GM23338 (cell line): ENCODE measurements around the gene CRABP1. TPM values are rescaled to one million over a fixed set of nuclear protein-coding genes. Genes with fewer than 3 reads are reported as not detected.

Source experiments
- ATAC-seq: fragments of 200-7000 bp; cut with Tn5 transposase; 3 replicates; pipeline ENCODE4 v1.9.1; 2020
- DNase-seq: peaks from one replicate; pipeline ENCODE4 v3.0.0-alpha.2; 2015; ENCODE audit warnings: low spot score
- H2AFZ ChIP-seq: fragments of 200-600 bp; sonication (generic); 2 replicates; pipeline ENCODE4 v1.8.0; 2016; ENCODE audit warnings: antibody characterized with exemption, mild to moderate bottlenecking, moderate library complexity
- H3F3A ChIP-seq: fragments of 200-600 bp; sonication (generic); replicated peaks from 2 replicates; pipeline ENCODE4 v1.8.0; 2017; ENCODE audit warnings: antibody characterized with exemption, mixed run types, low read depth
- H3K27ac ChIP-seq: fragments of 200-600 bp; sonication (generic); 2 replicates; pipeline ENCODE4 v1.6.1; 2016; ENCODE audit warnings: low read depth
- H3K27me3 ChIP-seq: fragments of 200-600 bp; sonication (generic); 2 replicates; pipeline ENCODE4 v1.8.0; 2016; ENCODE audit warnings: mild to moderate bottlenecking, mixed run types, moderate library complexity; ENCODE audit not compliant: insufficient read depth
- H3K36me3 ChIP-seq: fragments of 200-600 bp; sonication (generic); 2 replicates; pipeline ENCODE4 v1.8.0; 2016; ENCODE audit warnings: mild to moderate bottlenecking; ENCODE audit not compliant: insufficient read depth
- H3K4me1 ChIP-seq: fragments of 200-600 bp; sonication (generic); 2 replicates; pipeline ENCODE4 v1.8.0; 2016; ENCODE audit warnings: mild to moderate bottlenecking, moderate library complexity; ENCODE audit not compliant: insufficient read depth
- H3K4me2 ChIP-seq: fragments of 200-600 bp; sonication (generic); 2 replicates; pipeline ENCODE4 v1.7.1; 2017; ENCODE audit warnings: mixed run types
- H3K4me3 ChIP-seq: fragments of 200-600 bp; sonication (generic); 2 replicates; pipeline ENCODE4 v1.6.1; 2016; ENCODE audit warnings: mixed run types
- H3K79me2 ChIP-seq: fragments of 200-600 bp; sonication (generic); replicated peaks from 2 replicates; pipeline ENCODE4 v1.8.0; 2017; ENCODE audit warnings: mild to moderate bottlenecking; ENCODE audit not compliant: insufficient read depth
- H3K9me2 ChIP-seq: fragments of 200-600 bp; sonication (generic); 2 replicates; pipeline ENCODE4 v1.8.0; 2017; ENCODE audit not compliant: insufficient read depth
- H4K20me1 ChIP-seq: fragments of 200-600 bp; sonication (generic); replicated peaks from 2 replicates; pipeline ENCODE4 v1.8.0; 2017; ENCODE audit warnings: mild to moderate bottlenecking; ENCODE audit not compliant: insufficient read depth
- H3K27ac Mint-ChIP-seq: 2 replicates; pipeline ENCODE4 v1.8.0; 2020; ENCODE audit warnings: inconsistent platforms, mild to moderate bottlenecking, moderate library complexity, mixed read lengths
- H3K27me3 Mint-ChIP-seq: 3 replicates; pipeline ENCODE4 v1.8.0; 2022; ENCODE audit warnings: low read depth, mild to moderate bottlenecking, moderate library complexity, mixed read lengths, inconsistent platforms; ENCODE audit not compliant: insufficient read depth, poor library complexity
- H3K36me3 Mint-ChIP-seq: 3 replicates; pipeline ENCODE4 v1.8.0; 2021; ENCODE audit warnings: low read depth, mild to moderate bottlenecking, inconsistent platforms, moderate library complexity, mixed read lengths
- H3K4me1 Mint-ChIP-seq: 3 replicates; pipeline ENCODE4 v1.8.0; 2020; ENCODE audit warnings: mild to moderate bottlenecking, inconsistent platforms, mixed read lengths
- H3K4me3 Mint-ChIP-seq: 3 replicates; pipeline ENCODE4 v1.8.0; 2021; ENCODE audit warnings: moderate library complexity, mild to moderate bottlenecking, inconsistent platforms, mixed read lengths
- H3K9me3 Mint-ChIP-seq: 3 replicates; pipeline ENCODE4 v1.8.0; 2020; ENCODE audit warnings: moderate library complexity, mild to moderate bottlenecking, inconsistent platforms, mixed read lengths
- CREB1 ChIP-seq: fragments of 250-450 bp; sonication (Bioruptor Pico); IDR thresholded peaks from 2 replicates; pipeline ENCODE4 v1.5.0; 2020; ENCODE audit warnings: low read depth, mild to moderate bottlenecking, moderate library complexity
- ETS1 ChIP-seq: IDR thresholded peaks from 2 replicates; pipeline ENCODE4 v1.6.1; 2016; ENCODE audit warnings: antibody characterized with exemption
- EZH2phosphoT487 ChIP-seq: fragments of 200-600 bp; sonication (generic); IDR thresholded peaks from one replicate; pipeline ENCODE4 v1.8.1; 2018; ENCODE audit warnings: antibody characterized with exemption; ENCODE audit not compliant: unreplicated experiment
- JUNB ChIP-seq: IDR thresholded peaks from one replicate; pipeline ENCODE4 v1.6.1; 2016; ENCODE audit warnings: antibody characterized with exemption; ENCODE audit not compliant: unreplicated experiment
- POLR2AphosphoS5 ChIP-seq: IDR thresholded peaks from 2 replicates; pipeline ENCODE4 v1.6.1; 2016; ENCODE audit warnings: antibody characterized with exemption, low read depth
- REST ChIP-seq: IDR thresholded peaks from one replicate; pipeline ENCODE4 v1.6.1; 2018; ENCODE audit warnings: antibody characterized with exemption; ENCODE audit not compliant: unreplicated experiment
- STAT1 ChIP-seq: IDR thresholded peaks from one replicate; pipeline ENCODE4 v1.6.1; 2016; ENCODE audit warnings: antibody characterized with exemption; ENCODE audit not compliant: unreplicated experiment
- ZNF114 ChIP-seq: fragments of 250-450 bp; sonication (Bioruptor Pico); IDR thresholded peaks from 2 replicates; pipeline ENCODE4 v1.5.0; 2020; ENCODE audit warnings: mild to moderate bottlenecking, moderate library complexity
- ZNF331 ChIP-seq: fragments of 250-450 bp; sonication (Bioruptor Pico); IDR thresholded peaks from 2 replicates; pipeline ENCODE4 v1.5.0; 2020; ENCODE audit warnings: low read depth, mild to moderate bottlenecking, moderate library complexity
- polyA plus RNA-seq: library from polyadenylated mRNA; unstranded; fragments of >200 nt; fragmentation: Nextera tagmentation; extraction: Ambion mirVana; gene quantifications from 2 replicates; pipeline ENCODE4 v1.2.1, GENCODE V29; 2016
- total RNA-seq: library from RNA; depleted of rRNA; stranded (reverse); fragments of >200 nt; shearing (Covaris generic); gene quantifications from 2 replicates; pipeline ENCODE4 v1.2.3, GENCODE V29; 2014
- TF ChIP-seq, protein P1 (sequence below), 2 experiments: fragments of 200-600 bp in 1 of 2; sonication (generic) in 1 of 2; conservative IDR thresholded peaks; 2 replicates each; pipeline versions ENCODE4 v1.5.1 to v1.6.1; 2016 to 2017; ENCODE audit warnings: antibody characterized with exemption in 2 of 2, low read depth in 2 of 2, mild to moderate bottlenecking in 2 of 2, moderate library complexity in 1 of 2
- TF ChIP-seq, protein P2 (sequence below): fragments of 250-450 bp; sonication (Bioruptor Pico); IDR thresholded peaks from 2 replicates; pipeline ENCODE4 v1.5.0; 2020; ENCODE audit warnings: mild to moderate bottlenecking, moderate library complexity

Gene CRABP1
- total and polyA plus RNA-seq, 2 experiments from 2014 or later: 156 to 522 TPM

DNA sequence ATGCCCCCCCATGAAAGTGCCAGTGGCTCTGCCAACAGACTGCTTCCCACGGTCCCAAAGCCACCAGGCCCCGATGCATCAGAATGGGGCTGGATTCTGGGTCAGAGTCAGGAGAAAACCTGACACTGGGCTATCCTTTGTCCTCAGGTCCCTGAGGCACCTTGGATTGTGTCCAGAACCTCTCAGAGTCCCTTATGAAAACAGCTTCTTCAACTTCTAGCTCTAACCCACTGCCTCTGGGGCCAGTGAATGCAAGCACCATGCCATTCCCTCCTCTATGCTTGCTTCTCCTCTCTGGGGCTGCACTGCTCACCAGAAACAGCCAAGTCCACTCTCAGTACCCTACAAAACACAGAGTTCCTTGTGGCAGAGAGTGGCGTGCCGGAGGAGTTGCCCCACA is 9.9 kb downstream of the CRABP1 start:
- Histone ChIP-seq H4K20me1 (no peaks in the 10 kb centered on the region), H3K27me3 (no peaks in the 10 kb centered on the region), H3K36me3 (peaks cover 19% of the 10 kb centered on the region; the same call in 1 of the 2 replicates), H3K4me3 (no peak overlapping the region), H3K4me1 (no peaks in the 10 kb centered on the region), H3K79me2 (no peaks in the 10 kb centered on the region), H3K4me2 (no peak overlapping the region), H2AFZ (no peak overlapping the region), H3F3A (no peaks in the 10 kb centered on the region), H3K27ac (no peak overlapping the region), H3K9me2 (no peaks in the 10 kb centered on the region; the same call in 1 of the 2 replicates)
- peaks cover 2% of the 10 kb centered on the region for H3K27me3 Mint-ChIP-seq
- H3K27ac Mint-ChIP-seq: no peak overlapping the region
- H3K4me1 Mint-ChIP-seq: peaks cover 7% of the 10 kb centered on the region
- H3K4me3 Mint-ChIP-seq: no peak overlapping the region
- no peak for DNase-seq
- TF ChIP-seq ZNF331 (CRISPR knock-in tag): no peak
- no peak for TF ChIP-seq CREB1
- TF ChIP-seq JUNB: no peak
- TF ChIP-seq REST: no peak
- no peak for TF ChIP-seq ETS1
- TF ChIP-seq, protein P1, sequence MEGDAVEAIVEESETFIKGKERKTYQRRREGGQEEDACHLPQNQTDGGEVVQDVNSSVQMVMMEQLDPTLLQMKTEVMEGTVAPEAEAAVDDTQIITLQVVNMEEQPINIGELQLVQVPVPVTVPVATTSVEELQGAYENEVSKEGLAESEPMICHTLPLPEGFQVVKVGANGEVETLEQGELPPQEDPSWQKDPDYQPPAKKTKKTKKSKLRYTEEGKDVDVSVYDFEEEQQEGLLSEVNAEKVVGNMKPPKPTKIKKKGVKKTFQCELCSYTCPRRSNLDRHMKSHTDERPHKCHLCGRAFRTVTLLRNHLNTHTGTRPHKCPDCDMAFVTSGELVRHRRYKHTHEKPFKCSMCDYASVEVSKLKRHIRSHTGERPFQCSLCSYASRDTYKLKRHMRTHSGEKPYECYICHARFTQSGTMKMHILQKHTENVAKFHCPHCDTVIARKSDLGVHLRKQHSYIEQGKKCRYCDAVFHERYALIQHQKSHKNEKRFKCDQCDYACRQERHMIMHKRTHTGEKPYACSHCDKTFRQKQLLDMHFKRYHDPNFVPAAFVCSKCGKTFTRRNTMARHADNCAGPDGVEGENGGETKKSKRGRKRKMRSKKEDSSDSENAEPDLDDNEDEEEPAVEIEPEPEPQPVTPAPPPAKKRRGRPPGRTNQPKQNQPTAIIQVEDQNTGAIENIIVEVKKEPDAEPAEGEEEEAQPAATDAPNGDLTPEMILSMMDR (conservative IDR thresholded peaks at IDR 0.05; ENCODE audit: low read depth in 2 of 2): no peak
- TF ChIP-seq POLR2AphosphoS5: no peak
- TF ChIP-seq EZH2phosphoT487: no peak
- no peak for ATAC-seq
- H3K36me3 Mint-ChIP-seq: peaks cover 32% of the 10 kb centered on the region
- no peaks in the 10 kb centered on the region for H3K9me3 Mint-ChIP-seq

DNA sequence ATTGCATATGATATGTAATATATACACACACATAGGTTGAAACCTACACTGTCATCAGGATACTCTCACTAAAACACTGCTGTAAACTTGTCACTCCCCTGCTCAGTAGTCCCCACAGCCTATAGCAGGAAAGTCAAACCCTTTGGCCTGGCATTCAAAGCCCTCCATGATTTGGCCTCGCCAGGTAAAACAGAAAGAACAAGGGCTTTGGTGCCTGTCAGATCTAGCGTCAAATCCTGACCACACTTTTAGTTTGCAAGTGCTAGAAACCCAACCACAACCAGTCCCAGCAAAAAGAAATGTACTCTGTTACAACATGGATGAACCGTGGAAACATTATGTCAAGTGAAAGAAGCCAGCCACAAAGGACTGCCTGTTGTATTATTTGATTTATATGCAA is 11.4 kb downstream of the CRABP1 start:
- Histone ChIP-seq H3K27ac (no peak overlapping the region), H2AFZ (no peak overlapping the region), H4K20me1 (no peaks in the 10 kb centered on the region), H3K36me3 (peaks cover 7% of the 10 kb centered on the region; the same call in 1 of the 2 replicates), H3K79me2 (no peaks in the 10 kb centered on the region), H3K4me2 (no peak overlapping the region), H3F3A (no peaks in the 10 kb centered on the region), H3K4me3 (no peak overlapping the region), H3K27me3 (no peaks in the 10 kb centered on the region), H3K4me1 (no peaks in the 10 kb centered on the region), H3K9me2 (no peaks in the 10 kb centered on the region; the same call in 1 of the 2 replicates)
- Mint-ChIP-seq H3K27ac (no peak overlapping the region), H3K4me3 (no peak overlapping the region), H3K27me3 (peaks cover 2% of the 10 kb centered on the region), H3K4me1 (peaks cover 7% of the 10 kb centered on the region), H3K36me3 (peaks cover 25% of the 10 kb centered on the region), H3K9me3 (no peaks in the 10 kb centered on the region)
- no peak for ATAC-seq
- no peak for DNase-seq
- TF ChIP-seq STAT1 (no peak), ZNF114 (CRISPR knock-in tag) (no peak)
- TF ChIP-seq, protein P2, sequence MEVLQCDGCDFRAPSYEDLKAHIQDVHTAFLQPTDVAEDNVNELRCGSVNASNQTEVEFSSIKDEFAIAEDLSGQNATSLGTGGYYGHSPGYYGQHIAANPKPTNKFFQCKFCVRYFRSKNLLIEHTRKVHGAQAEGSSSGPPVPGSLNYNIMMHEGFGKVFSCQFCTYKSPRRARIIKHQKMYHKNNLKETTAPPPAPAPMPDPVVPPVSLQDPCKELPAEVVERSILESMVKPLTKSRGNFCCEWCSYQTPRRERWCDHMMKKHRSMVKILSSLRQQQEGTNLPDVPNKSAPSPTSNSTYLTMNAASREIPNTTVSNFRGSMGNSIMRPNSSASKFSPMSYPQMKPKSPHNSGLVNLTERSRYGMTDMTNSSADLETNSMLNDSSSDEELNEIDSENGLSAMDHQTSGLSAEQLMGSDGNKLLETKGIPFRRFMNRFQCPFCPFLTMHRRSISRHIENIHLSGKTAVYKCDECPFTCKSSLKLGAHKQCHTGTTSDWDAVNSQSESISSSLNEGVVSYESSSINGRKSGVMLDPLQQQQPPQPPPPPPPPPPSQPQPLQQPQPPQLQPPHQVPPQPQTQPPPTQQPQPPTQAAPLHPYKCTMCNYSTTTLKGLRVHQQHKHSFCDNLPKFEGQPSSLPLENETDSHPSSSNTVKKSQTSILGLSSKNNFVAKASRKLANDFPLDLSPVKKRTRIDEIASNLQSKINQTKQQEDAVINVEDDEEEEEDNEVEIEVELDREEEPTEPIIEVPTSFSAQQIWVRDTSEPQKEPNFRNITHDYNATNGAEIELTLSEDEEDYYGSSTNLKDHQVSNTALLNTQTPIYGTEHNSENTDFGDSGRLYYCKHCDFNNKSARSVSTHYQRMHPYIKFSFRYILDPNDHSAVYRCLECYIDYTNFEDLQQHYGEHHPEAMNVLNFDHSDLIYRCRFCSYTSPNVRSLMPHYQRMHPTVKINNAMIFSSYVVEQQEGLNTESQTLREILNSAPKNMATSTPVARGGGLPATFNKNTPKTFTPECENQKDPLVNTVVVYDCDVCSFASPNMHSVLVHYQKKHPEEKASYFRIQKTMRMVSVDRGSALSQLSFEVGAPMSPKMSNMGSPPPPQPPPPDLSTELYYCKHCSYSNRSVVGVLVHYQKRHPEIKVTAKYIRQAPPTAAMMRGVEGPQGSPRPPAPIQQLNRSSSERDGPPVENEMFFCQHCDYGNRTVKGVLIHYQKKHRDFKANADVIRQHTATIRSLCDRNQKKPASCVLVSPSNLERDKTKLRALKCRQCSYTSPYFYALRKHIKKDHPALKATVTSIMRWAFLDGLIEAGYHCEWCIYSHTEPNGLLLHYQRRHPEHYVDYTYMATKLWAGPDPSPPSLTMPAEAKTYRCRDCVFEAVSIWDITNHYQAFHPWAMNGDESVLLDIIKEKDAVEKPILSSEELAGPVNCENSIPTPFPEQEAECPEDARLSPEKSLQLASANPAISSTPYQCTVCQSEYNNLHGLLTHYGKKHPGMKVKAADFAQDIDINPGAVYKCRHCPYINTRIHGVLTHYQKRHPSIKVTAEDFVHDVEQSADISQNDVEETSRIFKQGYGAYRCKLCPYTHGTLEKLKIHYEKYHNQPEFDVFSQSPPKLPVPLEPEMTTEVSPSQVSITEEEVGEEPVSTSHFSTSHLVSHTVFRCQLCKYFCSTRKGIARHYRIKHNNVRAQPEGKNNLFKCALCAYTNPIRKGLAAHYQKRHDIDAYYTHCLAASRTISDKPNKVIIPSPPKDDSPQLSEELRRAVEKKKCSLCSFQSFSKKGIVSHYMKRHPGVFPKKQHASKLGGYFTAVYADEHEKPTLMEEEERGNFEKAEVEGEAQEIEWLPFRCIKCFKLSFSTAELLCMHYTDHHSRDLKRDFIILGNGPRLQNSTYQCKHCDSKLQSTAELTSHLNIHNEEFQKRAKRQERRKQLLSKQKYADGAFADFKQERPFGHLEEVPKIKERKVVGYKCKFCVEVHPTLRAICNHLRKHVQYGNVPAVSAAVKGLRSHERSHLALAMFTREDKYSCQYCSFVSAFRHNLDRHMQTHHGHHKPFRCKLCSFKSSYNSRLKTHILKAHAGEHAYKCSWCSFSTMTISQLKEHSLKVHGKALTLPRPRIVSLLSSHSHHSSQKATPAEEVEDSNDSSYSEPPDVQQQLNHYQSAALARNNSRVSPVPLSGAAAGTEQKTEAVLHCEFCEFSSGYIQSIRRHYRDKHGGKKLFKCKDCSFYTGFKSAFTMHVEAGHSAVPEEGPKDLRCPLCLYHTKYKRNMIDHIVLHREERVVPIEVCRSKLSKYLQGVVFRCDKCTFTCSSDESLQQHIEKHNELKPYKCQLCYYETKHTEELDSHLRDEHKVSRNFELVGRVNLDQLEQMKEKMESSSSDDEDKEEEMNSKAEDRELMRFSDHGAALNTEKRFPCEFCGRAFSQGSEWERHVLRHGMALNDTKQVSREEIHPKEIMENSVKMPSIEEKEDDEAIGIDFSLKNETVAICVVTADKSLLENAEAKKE (CRISPR knock-in tag): no peak
